SK-N-DZ (cell line): ENCODE results near the gene RHCG.
"Not testable (repeated sequence)": the region's sequence is repeated elsewhere in the genome, so short reads cannot be mapped to it uniquely, and the experiment has no call there.

ENCODE experiments used
- DNase-seq: peaks from one replicate; pipeline ENCODE4 v3.0.0-alpha.2; 2015; ENCODE audit warnings: low spot score

Gene RHCG

DNA sequence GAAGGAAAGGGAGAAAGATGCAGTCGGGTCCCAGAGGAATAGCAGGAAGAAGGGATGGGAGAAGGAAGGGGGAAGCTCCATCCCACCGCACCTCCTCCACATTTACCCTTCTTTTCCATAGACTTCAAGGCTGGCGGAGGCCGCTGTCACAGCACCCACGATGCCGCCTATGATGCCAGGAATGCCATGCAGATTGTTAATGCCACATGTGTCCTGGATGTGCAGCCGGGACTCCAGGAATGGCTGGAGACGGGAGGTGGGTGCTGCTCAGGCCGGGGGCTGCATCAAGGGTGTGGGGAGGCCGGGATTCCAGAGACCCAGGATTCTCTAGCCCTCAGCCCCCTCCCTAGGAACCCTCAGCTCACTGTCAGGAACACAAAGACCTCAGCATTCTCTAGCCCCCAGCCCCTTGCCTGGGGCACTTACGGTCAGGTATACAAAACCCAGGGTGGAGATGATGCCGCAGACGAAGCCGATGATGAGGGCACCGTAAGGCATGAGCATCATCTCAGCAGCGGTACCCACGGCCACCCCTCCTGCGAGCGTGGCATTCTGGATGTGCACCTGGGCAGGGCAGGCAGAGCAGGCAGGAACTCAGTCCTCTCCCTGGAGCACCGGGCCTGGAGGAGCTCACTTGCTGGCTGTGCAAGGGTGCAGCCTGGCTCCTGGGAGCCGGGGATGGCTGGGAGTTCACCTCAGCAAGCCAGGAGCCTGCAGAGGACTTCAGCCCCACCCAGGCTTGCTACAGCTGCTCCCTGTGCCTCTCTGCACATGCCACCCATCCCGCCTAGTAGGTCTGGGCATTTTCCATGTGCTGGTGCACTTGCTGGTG is 18.8 kb downstream of the RHCG start:
- DNase-seq, result no peak

DNA sequence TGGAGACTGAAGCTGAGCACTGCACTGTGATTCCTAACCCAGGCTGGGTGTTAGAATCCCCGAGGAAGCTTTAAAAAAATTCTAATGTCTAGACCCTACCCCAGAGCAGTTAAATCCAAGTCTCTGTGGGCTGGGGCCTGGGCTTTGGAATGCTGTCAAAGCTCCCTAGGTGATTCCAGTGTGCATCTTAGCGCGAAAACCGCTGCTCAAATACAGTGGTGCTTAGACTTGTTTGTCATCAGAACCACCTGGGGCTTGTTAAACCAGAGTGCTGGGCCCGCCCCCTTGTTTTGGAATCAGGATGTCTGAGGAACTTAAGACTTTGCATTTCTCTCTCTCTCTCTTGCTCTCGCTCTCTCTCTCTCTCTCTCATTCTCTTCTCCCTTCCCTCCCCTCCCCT is 20.7 kb downstream of the RHCG start:
- DNase-seq, result no peak

DNA sequence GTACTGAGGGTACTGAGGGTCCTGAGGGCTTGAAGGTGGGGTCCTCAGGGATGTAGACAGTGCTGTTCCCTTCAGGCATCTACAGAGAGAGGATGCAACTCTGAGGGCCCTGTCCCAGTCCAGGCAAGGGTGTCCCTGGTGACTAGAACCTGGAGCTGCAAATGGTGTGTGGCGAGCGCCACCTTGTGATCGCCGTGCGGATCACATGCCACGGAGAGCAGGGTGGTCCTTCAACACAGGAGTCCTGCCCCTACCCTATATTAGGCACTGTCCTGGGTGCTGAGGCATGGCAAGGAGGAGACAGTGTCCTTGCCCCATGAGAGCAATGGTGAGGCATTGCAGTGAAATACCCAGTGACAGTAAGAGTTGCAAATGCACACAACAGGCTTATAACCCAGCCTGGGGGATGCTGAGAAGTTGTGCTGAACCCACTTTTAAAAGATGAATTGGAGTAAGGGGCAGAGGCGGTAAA is 23.6 kb downstream of the RHCG start:
- peak; percentile 83 for DNase-seq

DNA sequence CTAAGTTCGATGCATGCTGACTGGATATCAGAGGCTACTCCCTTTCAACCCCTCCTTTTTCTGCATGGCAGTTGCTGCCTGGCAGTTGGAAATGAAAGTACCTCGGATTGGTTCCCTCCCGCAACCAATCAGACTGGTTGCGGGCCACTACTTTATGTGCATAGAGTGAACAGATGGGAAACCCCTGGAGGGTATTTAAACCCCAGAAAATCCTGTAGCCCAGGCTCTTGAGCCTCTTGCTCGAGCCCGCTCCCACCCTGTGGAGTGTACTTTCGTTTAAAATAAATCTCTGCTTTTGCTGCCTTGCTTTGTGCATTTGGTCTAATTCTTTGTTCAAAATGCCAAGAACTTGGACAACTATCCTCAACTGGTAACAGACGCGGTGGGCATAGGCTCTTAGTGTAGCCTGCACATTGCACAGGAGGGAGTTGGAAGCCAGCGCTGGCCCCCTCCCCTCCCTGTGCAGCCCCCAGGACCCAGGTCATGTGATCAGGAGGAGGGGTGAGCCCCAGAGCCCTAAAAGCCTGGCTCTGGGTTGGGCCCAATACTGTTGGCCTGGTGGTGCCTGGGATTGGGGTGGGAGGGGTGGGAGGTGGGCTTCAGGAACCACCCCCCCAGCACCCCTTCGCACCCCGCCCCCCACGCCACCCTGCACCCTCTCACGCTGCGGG is 26.8 kb downstream of the RHCG start:
- DNase-seq, result peak; percentile 53

DNA sequence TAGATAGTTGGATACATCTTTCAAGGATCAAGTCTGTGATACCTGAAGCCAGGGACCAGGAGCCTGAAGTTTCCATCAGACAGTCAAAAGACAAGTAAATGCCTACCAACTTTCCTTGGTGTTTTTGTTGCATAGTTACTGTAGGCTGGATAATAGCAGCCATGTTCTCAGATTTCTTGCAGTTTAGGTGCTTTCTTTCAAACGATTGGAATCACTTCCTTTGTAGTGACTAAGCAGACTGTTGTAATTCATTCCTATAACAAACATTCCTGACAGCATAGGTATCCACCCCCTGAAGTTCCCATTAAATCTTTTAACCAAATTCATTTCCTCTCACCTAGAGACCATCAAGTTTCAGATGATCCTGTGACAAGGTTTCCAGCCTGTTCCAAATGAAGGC is 27.6 kb downstream of the RHCG start:
- not testable (repeated sequence) for DNase-seq

DNA sequence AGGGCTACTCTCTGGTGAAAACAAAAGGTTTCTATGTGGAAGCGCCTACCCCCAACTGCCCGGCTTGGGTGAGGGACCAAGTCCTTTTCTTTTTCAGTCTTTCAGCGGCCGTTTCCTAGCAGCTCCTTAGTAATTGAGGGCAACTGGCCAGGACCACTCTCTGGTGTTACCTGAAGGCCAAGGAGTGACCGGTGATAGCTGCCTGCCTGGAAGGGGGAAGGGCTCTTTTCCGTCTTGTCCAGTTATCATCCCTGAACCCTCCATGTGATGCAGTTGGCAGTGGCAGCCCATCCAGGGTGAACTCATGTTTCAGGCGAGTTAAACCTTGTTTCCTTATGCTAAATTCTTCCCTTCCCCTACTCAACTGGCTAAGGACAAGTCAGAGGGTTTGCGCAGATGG is 33.3 kb downstream of the RHCG start:
- no peak for DNase-seq

DNA sequence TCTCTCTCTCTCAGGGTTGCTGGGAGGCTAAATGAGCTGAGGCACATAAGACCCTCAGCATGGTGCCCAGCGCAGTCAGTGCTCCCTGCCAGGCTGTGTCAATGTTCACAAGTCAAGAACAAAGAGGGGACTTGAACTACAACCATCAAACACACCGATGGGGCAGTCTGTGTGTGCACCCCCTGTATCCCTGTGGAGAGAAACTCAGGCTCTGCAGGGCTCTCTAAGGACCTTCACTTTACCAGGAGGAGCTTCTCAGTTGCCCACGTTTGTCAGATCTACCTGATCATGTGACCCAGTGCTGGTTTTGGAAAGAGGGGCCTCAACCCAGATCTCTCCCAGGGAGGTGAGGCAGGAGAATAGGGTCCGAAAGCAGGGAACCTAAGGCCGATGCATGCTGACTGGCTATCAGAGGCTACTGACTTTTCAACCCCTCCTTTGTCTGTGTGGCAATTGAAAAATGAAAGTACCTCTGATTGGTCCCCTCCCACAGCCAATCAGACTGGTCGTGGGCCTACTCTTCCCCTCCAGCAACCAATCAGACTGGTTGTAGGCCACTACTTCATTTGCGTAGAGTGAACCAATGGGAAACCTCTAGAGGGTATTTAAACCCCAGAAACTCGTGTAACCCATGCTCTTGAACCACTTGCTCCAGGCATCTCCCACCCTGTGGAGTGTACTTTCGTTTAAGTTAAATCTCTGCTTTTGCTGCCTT is 34.0 kb downstream of the RHCG start:
- peak; percentile 56 for DNase-seq

DNA sequence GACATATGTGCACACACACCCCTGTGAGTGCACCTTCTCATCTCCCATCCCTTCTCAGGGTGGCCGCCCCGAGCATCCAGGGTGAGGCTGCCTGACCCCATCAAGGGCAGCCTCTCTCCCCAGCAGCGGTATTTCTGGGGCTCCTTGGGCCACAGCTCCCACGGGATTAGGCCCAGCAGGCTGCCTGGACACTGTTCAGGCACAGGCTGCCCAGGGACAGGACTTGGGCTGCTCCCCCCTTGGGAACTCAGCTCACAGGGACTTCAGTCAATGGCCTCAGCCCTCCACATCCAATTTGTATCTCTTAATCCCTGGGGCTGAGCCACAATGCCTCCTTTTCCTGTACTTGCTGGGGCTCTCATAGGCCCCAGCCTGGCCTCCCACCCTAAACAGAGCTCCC is 35.0 kb downstream of the RHCG start:
- no peak for DNase-seq

DNA sequence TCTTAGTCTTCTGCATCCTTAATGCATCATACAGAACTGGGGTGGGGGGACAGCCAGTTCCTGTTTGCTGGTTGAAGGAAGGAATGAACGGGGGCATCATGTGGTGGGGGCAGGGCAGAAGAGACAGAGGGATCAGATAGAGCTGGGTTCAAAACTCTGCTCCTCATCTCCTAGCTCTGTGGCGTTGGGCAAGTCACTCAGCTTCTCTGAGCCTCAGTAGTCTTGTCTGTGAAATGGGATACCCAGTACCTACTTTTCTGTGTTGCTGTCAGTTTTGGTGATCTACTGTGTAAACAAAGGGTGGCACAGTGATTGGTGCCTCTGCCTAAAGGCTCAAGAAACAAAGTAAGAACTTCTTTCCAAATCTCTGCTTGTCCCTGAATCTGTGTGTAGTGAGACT is 36.3 kb downstream of the RHCG start:
- no peak for DNase-seq

DNA sequence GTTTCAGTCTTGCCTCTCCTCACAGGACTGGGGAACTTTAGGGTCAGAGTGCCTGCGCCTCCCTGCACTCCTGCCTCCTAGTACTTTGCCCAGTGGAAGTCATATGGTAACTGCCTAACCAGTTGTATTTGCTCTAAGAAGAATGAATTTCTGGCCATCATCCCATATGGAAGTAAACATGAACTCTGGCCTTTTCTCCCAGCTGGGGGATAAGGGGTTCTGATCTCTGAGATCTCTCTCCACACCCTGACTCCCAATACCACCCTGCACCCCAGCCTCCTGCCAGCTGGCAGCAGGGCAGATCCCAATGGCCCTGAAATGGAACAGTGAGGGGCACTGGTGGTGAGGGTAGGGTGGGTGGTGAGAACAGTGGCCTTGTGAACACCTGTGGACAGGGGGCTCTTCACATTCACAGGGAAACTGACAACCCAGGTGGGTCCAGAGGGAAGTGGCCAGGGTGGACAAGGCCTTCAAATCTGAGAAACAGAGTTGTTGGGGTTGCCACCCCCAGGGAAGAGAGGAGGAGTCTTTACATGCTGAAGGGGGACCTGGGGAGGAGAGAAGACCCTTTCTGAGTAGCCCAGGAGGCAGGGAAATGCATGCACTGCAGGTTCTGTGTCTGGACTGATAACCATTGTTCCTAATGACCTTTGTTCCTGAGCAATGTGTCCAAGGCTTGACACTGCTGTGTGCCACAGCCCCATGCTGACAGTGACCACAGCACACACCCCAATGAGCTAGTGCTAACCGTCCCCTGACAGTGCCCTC is 36.9 kb downstream of the RHCG start:
- no peak for DNase-seq

DNA sequence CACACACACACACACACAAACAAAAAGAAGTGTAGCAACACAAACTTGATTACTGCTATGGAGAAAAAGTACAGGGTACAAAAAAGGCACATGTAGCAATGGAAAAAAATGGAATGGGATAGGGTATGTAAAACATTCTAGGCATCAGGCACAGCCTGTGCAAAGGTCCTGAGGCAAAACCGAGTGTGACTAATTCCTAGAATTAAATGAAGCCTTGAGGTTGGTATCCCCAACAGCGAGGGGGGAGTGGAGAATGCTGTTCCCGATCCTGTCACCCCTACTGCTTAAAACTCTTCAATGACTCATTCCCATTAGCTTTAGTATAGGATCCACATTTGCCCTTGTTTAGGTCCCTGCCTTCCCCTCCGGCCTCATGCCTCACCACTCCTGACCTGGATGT is 37.9 kb downstream of the RHCG start:
- no peak for DNase-seq

DNA sequence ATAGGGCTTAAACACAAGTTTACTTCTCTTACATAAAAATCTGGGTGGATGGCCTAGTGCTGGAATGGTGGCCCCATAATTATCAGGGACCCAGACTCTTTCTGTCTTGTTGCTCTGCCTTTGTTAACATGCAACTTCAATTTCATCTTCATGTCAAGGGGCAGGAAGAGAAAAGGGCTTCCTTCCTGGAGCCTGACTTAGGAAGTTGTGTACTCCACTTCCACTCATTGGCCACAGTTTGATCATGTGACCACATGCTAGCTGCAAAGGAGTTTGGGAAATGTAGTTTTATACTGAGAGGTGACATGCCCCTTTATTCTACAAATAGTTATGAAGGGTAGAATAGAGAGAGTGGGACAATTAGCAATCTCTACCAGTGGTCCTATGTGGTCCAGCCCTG is 39.3 kb downstream of the RHCG start:
- peak; percentile 67 for DNase-seq

DNA sequence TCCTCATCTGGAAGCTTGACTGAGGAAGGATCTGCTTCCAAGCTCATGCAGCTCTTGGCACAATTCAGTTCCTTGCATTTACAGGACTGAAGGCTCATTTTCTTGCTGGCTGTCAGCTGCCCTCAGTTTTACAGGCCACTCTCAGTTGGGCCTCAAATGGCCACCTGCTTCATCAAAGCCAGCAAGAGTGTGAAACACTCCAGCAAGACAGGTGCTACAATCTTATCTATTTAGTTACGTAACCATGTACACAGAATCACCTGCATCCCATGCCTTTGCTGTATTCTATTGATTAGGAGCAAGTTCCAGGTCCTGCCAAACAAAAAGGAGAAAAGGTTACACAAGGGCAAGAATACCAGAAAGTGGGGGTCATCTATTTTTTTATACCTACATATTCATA is 40.8 kb downstream of the RHCG start:
- DNase-seq, result no peak

DNA sequence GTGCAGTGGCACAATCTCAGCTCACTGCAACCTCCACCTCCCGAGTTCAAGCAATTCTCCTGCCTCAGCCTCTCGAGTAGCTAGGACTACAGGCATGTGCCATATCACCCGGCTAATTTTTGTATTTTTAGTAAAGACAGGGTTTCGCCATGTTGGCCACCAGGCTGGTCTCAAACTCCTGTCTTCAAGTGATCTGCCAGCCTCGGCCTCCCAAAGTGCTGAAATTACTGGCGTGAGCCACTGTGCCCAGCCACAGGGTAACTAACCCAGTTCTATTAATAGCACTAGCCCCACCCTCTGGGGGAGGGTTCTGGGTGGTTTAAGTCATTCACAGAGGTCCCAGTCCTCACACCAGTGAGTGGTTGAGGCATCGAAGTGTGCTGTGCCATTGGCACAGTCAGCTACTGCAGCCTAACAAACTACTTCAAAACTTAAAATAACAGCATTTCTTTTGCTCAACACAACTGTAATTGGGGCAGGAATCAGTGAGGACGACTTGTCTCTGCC is 44.0 kb downstream of the RHCG start:
- DNase-seq, result no peak

DNA sequence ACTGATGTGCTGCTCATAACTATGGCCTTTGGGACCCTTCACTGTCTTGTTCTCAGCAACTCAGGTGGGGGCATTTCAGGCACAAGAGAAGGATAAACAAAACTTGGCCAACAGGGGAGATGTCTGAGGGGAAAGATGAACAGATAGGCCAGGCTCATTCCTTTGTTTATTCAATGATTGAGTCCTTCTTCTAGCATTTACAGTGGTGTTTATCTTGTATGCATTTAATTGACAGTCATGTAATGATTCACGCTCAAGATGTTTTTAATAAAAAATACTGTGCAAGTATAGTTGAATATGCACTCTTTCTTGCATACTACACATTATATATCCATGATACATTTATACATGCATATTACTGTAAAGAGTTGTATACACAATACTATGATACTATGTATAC is 44.5 kb downstream of the RHCG start:
- DNase-seq, result no peak

DNA sequence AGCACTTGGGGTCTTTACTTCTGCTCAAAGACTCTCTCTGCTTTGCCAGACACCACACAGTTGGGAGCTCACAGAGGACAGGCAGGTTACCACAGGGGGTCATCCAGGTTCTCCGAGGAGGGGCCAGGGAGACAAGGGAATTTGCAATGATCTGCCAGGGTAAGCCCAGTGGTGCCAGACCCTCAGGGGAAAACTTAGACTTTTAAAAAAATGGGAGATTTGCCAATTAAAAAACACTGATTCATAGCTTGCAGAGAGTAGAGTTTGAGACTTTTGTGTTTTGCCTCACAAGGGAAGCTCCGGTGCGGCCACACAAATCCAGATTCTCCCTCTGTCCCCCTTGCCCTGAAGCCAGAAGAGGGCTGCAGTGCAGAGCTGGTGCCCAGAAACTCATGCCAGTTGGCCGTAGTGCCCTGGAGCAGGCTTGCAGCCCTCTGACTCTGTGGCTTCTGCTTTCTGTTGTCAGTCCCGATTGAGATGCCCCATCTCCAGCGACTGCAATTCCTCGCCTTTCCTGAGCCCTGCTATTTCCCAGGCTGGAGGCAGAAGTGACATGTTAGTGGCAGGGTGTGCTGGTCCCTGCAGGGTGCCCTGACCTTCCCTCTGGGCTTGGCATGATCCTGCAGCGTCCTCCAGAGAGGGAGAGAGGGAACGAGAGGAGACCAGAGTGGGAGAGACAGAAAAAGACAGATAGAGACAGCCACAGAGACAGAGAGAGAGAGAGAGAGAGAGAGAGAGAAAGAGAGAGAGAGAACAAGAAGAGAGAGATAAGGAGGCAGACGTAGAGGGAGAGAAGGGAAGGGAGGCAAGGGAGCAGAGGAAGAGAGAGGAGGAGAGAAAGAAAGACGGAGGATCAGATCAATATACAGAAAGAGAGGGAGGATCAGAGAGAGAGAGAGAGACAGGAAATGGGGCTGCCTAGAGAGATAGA is 46.0 kb downstream of the RHCG start:
- DNase-seq, result peak; percentile 55

DNA sequence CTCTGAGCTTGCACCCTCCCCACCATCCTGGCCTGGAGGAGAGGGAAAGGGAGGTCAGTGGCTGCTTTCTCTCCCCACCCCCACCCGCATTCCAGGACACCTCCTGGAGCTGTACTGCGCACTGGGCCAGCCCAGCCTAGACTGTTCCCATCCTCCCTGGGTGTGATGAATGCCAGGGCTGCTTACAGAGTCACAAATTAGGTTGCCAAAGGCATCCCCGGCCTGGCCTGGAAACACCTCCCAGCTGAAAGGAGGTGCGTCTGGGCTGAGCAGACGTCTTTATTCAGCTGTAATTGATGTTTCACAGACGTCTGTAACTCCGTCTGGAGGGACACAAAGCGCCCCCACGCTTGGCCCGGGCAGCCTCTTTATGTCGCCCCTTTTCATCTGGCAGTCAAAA is 47.6 kb downstream of the RHCG start:
- DNase-seq, result peak; percentile 95

DNA sequence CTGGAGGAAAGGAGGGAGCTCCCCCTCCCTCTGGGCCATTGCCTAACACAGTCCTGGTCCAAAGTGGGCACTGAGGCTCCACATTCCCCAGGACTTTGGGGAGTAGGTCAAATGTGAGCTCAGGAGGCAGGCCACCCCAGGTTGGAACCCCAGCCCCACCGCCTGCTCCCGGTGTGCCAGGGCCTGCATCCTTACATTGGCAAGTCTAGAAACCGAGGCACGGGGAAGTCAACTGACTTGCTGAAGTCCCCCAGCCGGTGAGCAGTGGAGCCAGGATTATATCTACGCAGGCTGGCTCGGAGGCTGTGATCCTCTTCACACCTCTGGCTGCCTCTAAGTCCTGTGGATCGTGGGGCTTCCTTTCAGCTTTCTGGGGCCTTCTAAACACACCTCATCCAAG is 48.7 kb downstream of the RHCG start:
- no peak for DNase-seq

DNA sequence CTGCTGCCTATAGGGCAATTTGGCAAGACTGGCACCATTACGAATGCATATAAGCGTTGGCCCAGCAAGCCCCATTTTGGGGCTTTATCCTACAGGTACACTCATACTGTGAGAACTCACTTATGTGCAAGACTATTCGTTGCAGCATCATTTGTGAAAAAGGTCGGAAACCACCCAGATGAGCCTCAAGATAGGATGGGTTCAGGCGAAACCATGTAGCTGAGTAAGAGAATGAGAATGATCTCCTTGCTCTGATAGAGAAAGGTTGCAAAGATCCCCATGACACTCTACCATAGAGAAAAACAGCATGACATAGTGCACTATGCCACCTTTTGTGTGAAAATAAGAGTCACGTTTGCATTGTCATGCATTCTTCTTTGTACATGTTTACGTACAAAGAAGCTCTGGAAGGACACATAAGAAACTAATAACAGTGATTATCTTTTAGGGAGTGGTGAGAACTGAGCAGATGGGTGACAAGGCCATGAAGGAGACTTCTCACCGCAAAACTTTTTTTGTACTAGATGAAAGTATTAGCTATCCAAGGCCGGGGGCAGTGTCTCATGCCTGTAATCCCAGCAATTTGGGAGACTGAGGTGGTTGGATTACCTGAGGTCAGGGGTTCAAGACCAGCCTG is 50.0 kb downstream of the RHCG start:
- no peak for DNase-seq

DNA sequence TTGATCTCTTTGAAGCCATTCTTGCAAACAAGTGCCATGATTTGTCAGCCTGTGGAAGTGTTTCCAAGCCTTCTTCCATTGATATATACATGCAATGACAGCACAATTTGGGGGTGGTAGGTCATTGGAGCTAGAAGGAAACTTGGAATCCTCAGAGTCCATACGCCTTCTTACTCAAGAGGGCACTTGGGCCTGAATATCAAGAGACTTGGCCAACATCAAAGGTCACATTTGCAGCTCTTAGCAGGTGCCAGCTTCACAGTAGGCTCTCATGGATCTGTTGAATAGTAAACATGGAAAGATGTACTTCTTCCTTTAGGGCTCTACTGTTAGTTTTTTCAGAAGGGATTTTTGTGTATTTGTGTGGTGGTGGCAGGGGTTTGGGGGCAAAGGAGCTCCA is 50.9 kb downstream of the RHCG start:
- no peak for DNase-seq
